ENCODE data around the gene LYRM9. TPM values are rescaled to one million over a fixed set of nuclear protein-coding genes. Genes with fewer than 3 reads are reported as not detected.

LYRM9 gene
- total and polyA plus RNA-seq, 9 of the 15 experiments (the other 6 are each of a cell fraction or from before 2014, with no cell fraction given), result 0.98 to 4.7 (median 1.8) TPM

DNA sequence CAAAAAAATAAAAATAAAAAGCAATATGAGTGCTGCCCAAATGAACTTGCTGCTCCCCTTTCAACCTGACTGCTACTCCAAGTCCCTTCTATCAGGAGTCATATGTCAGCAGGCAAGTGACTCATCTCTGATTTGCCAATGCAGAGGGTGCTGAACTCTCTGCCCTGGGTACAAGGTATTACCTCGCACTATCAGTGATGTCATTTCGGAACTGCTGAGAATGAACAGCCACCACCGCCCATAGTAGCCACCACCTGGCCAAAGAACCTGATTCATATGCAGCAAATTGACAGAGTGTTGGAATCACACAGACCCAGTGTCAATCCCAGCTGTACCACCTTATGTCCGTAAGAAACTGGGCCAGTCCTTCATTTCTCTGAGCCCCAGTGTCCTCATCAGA, 31.2 kb downstream of the LYRM9 start:
- FAIRE-seq, result no peak

GRCh38 chr17:27860971-27861664, 32.0 kb downstream of the LYRM9 start:
- Histone ChIP-seq H3K79me2 (ENCODE audit: control insufficient read depth, insufficient read depth, low read length) (no peaks in the 10 kb centered on the region), H3K9me3 (replicated peaks; ENCODE audit: control insufficient read depth, insufficient read depth, low read depth, low read length) (no peaks in the 10 kb centered on the region; the same call in 1 of the 2 replicates), H2AFZ (ENCODE audit: low read depth, low read length) (no peak overlapping the region), H3K9me1 (ENCODE audit: control insufficient read depth, insufficient read depth, low read length) (no peaks in the 10 kb centered on the region), H3K27me3 (ENCODE audit: control insufficient read depth in 2 of 2, insufficient read depth in 2 of 2, low read length in 2 of 2) (peaks cover 25 to 26% of the 10 kb centered on the region in 2 experiments), H3K4me1 (replicated peaks in 1 of 2; ENCODE audit: control insufficient read depth in 2 of 2, insufficient read depth in 2 of 2, low read length in 2 of 2) (no peaks in the 10 kb centered on the region; a peak in 2 of 5 replicates), H3K4me2 (ENCODE audit: insufficient read depth, low read length) (no peak overlapping the region), H3K36me3 (ENCODE audit: control insufficient read depth, insufficient read depth, low read length) (no peaks in the 10 kb centered on the region), H4K20me1 (replicated peaks; ENCODE audit: control insufficient read depth, insufficient read depth, low read length) (no peaks in the 10 kb centered on the region), H3K27ac (ENCODE audit: extremely low read depth, low read depth, low read length) (no peak overlapping the region), H3K4me3 (no peak overlapping the region), H3K9ac (ENCODE audit: insufficient read depth in 1 of 2, low read depth in 2 of 2, low read length in 2 of 2) (no peak overlapping the region)
- no peak for DNase-seq (ENCODE audit: extremely low read depth in 1 of 4, low spot score in 3 of 4)
- intact Hi-C loops (cut with micrococcal nuclease), result no loop called here
- in situ Hi-C loops (cut with MboI), result no loop called here
- CTCF ChIA-PET (ENCODE audit: low intra/inter-chr PET ratio), result no interaction called here
- ATAC-seq, result no peak
- POLR2A ChIA-PET, result no interaction called here
- 2% methylated on average over 3 of the region's 3 CpGs for WGBS (ENCODE audit: insufficient coverage, low coverage, missing lambda C conversion rate)
- BruUV-seq (replicated peaks), result no TSS peak
- no peak for FAIRE-seq
- TF ChIP-seq PHF20 (IDR thresholded peaks at IDR 0.05; ENCODE audit: partially characterized antibody) (no peak), MAFK (IDR thresholded peaks at IDR 0.05; ENCODE audit: low read length) (no peak), NKRF (IDR thresholded peaks at IDR 0.05; ENCODE audit: borderline replicate concordance) (no peak), ZNF449 (CRISPR knock-in tag; IDR thresholded peaks at IDR 0.05) (no peak), MLLT1 (IDR thresholded peaks at IDR 0.05) (no peak), NFXL1 (CRISPR knock-in tag; IDR thresholded peaks at IDR 0.05) (no peak)

More for the DNA sequence above, 31.2 kb downstream of the LYRM9 start:
- ChIA-PET CTCF (ENCODE audit: low intra/inter-chr PET ratio) (no interaction called here), POLR2A (no interaction called here)
- Histone ChIP-seq H3K4me2 (ENCODE audit: insufficient read depth, low read length) (no peak overlapping the region), H3K27ac (ENCODE audit: extremely low read depth, low read depth, low read length) (no peak overlapping the region), H3K9me1 (ENCODE audit: control insufficient read depth, insufficient read depth, low read length) (no peaks in the 10 kb centered on the region), H3K36me3 (ENCODE audit: control insufficient read depth, insufficient read depth, low read length) (no peaks in the 10 kb centered on the region), H2AFZ (ENCODE audit: low read depth, low read length) (no peak overlapping the region), H3K27me3 (ENCODE audit: control insufficient read depth in 2 of 2, insufficient read depth in 2 of 2, low read length in 2 of 2) (peaks cover 23 to 28% of the 10 kb centered on the region in 2 experiments), H3K4me1 (replicated peaks in 1 of 2; ENCODE audit: control insufficient read depth in 2 of 2, insufficient read depth in 2 of 2, low read length in 2 of 2) (no peaks in the 10 kb centered on the region; a peak in 1 of 5 replicates), H3K9me3 (replicated peaks; ENCODE audit: control insufficient read depth, insufficient read depth, low read depth, low read length) (no peaks in the 10 kb centered on the region; the same call in 1 of the 2 replicates), H3K4me3 (no peak overlapping the region), H4K20me1 (replicated peaks; ENCODE audit: control insufficient read depth, insufficient read depth, low read length) (no peaks in the 10 kb centered on the region), H3K9ac (ENCODE audit: insufficient read depth in 1 of 2, low read depth in 2 of 2, low read length in 2 of 2) (no peak overlapping the region), H3K79me2 (ENCODE audit: control insufficient read depth, insufficient read depth, low read length) (no peaks in the 10 kb centered on the region)
- DNase-seq (ENCODE audit: extremely low read depth in 1 of 4, low spot score in 3 of 4) (no peak), ATAC-seq (no peak)
- BruUV-seq (replicated peaks), result no TSS peak
- in situ Hi-C loops (cut with MboI) (no loop called here), intact Hi-C loops (cut with micrococcal nuclease) (no loop called here)
- TF ChIP-seq ATF3 (IDR thresholded peaks at IDR 0.05) (peak; percentile 31; the same call in 1 of the 2 replicates), ATF3 (CRISPR knock-in tag; conservative IDR thresholded peaks at IDR 0.05) (no peak), RBM17 (IDR thresholded peaks at IDR 0.05; ENCODE audit: borderline replicate concordance, low read depth, low read length) (no peak)
- WGBS (ENCODE audit: insufficient coverage, low coverage, missing lambda C conversion rate), result 2% methylated on average over 4 of the region's 4 CpGs

All from K562 (cell line).